Bronchial epithelial cell (primary cell): ENCODE measurements around the gene PGBD5. TPM values are rescaled to one million over a fixed set of nuclear protein-coding genes. Genes with fewer than 3 reads are reported as not detected.
"Not testable (repeated sequence)": the region's sequence is repeated elsewhere in the genome, so short reads cannot be mapped to it uniquely, and the experiment has no call there.

ENCODE experiments used
- DNase-seq: peaks from one replicate; pipeline ENCODE4 v3.0.0-alpha.2; 2010; ENCODE audit warnings: low read depth
- FAIRE-seq: peaks from 2 replicates; lab custom pipeline; 2011; peaks lifted over from hg19 to GRCh38; lab: Jason Lieb, UNC
- H3K27me3 ChIP-seq: 2 replicates; pipeline ENCODE4 v1.5.1; 2011; ENCODE audit warnings: low read length; ENCODE audit not compliant: control insufficient read depth, insufficient read depth
- H3K36me3 ChIP-seq: 2 replicates; pipeline ENCODE4 v1.5.1; 2011; ENCODE audit warnings: low read length; ENCODE audit not compliant: control insufficient read depth, insufficient read depth
- H3K4me3 ChIP-seq: 2 replicates; pipeline ENCODE4 v1.5.1; 2011; ENCODE audit warnings: mild to moderate bottlenecking, low read depth, low read length, control low read depth
- CTCF ChIP-seq: IDR thresholded peaks from 2 replicates; pipeline ENCODE4 v1.5.1; 2011; ENCODE audit warnings: mild to moderate bottlenecking, moderate library complexity, low read length, control low read depth, inconsistent platforms; ENCODE audit not compliant: insufficient read depth, severe bottlenecking
- total RNA-seq: library from RNA; depleted of rRNA; stranded (reverse); fragments of >200 nt; gene quantifications from 2 replicates; pipeline ENCODE4 v1.2.1, GENCODE V29; 2014

Gene PGBD5
- total RNA-seq, 1 donor from 2014 or later, result under 0.01 TPM

- TF ChIP-seq CTCF, result no peak
- no peak overlapping the region for H3K4me3 ChIP-seq
- FAIRE-seq (no peak), DNase-seq (peak; percentile 45)
- no peaks in the 10 kb centered on the region for H3K36me3 ChIP-seq
- peaks cover 10% of the 10 kb centered on the region for H3K27me3 ChIP-seq
These were observed 2.2 kb downstream of the PGBD5 start for GRCh38 chr1:230423951-230424350.

GRCh38 chr1:230423261-230423660, 2.9 kb downstream of the PGBD5 start:
- H3K36me3 ChIP-seq, result no peaks in the 10 kb centered on the region
- no peak overlapping the region for H3K4me3 ChIP-seq
- no peak for TF ChIP-seq CTCF
- DNase-seq (no peak), FAIRE-seq (no peak)
- H3K27me3 ChIP-seq, result peaks cover 10% of the 10 kb centered on the region

- no peak for TF ChIP-seq CTCF
- Histone ChIP-seq H3K4me3 (no peak overlapping the region), H3K27me3 (peaks cover 10% of the 10 kb centered on the region), H3K36me3 (no peaks in the 10 kb centered on the region)
- no peak for FAIRE-seq
- DNase-seq, result no peak
These were observed 3.7 kb downstream of the PGBD5 start for GRCh38 chr1:230422221-230422981.

- Histone ChIP-seq H3K36me3 (no peaks in the 10 kb centered on the region), H3K27me3 (peaks cover 8% of the 10 kb centered on the region), H3K4me3 (no peak overlapping the region)
- no peak for FAIRE-seq
- DNase-seq, result no peak
- TF ChIP-seq CTCF, result no peak
These were observed 4.7 kb downstream of the PGBD5 start for GRCh38 chr1:230421481-230421880.

GRCh38 chr1:230420372-230420771, 5.8 kb downstream of the PGBD5 start:
- FAIRE-seq, H3K36me3 ChIP-seq, DNase-seq, H3K27me3 ChIP-seq, H3K4me3 ChIP-seq: not testable (repeated sequence)

- no peak for FAIRE-seq
- no peak overlapping the region for H3K4me3 ChIP-seq
- no peak for DNase-seq
- TF ChIP-seq CTCF, result no peak
- no peaks in the 10 kb centered on the region for H3K27me3 ChIP-seq
- H3K36me3 ChIP-seq, result no peaks in the 10 kb centered on the region
These were observed 9.7 kb downstream of the PGBD5 start for GRCh38 chr1:230416430-230416829.
